Measurements from ENCODE around the gene EIF2AK3. TPM values are rescaled to one million over a fixed set of nuclear protein-coding genes. Genes with fewer than 3 reads are reported as not detected.

The EIF2AK3 gene
- total and polyA plus RNA-seq, 2 of the 8 experiments (the other 6 are each of a cell fraction or from before 2014, with no cell fraction given) = 5.8 to 22.8 TPM

GRCh38 chr2:88656690-88657089 lies 29.4 kb upstream of the EIF2AK3 start:
- Histone ChIP-seq H3K27ac (ENCODE audit: low read depth, low read length) (no peak overlapping the region), H3K9me3 (ENCODE audit: insufficient read depth in 2 of 2, low read depth in 1 of 2, low read length in 1 of 2) (no peaks in the 10 kb centered on the region), H3K18ac (ENCODE audit: extremely low read depth, low read length) (no peak overlapping the region), H3K56ac (replicated peaks; ENCODE audit: insufficient read length, low read depth, low read length) (no peak overlapping the region), H3K9ac (replicated peaks in 1 of 4; ENCODE audit: extremely low read depth in 1 of 4, low read depth in 3 of 4, low read length in 3 of 4) (no peak overlapping the region), H2BK120ac (replicated peaks; ENCODE audit: low read depth, low read length) (no peak overlapping the region), H3K27me3 (replicated peaks in 1 of 4; ENCODE audit: control insufficient read depth in 3 of 4, extremely low read depth in 1 of 4, insufficient read depth in 3 of 4, low read length in 3 of 4) (no peaks in the 10 kb centered on the region), H3K23ac (ENCODE audit: insufficient read length) (no peak overlapping the region), H2AK5ac (ENCODE audit: low read depth, low read length) (no peak overlapping the region), H2BK5ac (ENCODE audit: low read depth, low read length) (no peak overlapping the region), H3K79me1 (ENCODE audit: low read depth, low read length) (no peaks in the 10 kb centered on the region), H4K91ac (replicated peaks; ENCODE audit: insufficient read length, low read length) (peak overlapping the region; percentile 1), H2BK20ac (ENCODE audit: low read length) (0 out of 2 replicates have a peak overlapping the region, but pooled peaks have one; percentile 2), H3K14ac (ENCODE audit: insufficient read length) (no peak overlapping the region), H2BK12ac (ENCODE audit: low read depth, low read length) (no peak overlapping the region), H3K4me3 (ENCODE audit: extremely low read depth in 1 of 4, insufficient read depth in 2 of 4, low read depth in 3 of 4, low read length in 4 of 4) (no peak overlapping the region), H3K4ac (replicated peaks; ENCODE audit: insufficient read length, low read depth, low read length) (no peak overlapping the region), H3K36me3 (ENCODE audit: control insufficient read depth in 2 of 4, insufficient read depth in 4 of 4, low read length in 3 of 4) (no peaks in the 10 kb centered on the region), H3K23me2 (ENCODE audit: low read depth, low read length) (peaks cover 2% of the 10 kb centered on the region; the same call in 1 of the 2 replicates), H3K4me1 (replicated peaks in 1 of 4; ENCODE audit: control insufficient read depth in 3 of 4, insufficient read depth in 4 of 4, low read length in 3 of 4) (peaks cover 0 to 15% (median 7%) of the 10 kb centered on the region in 4 experiments; a peak in 5 of 7 replicates), H3K79me2 (ENCODE audit: control insufficient read depth in 1 of 2, insufficient read depth in 2 of 2, low read length in 2 of 2) (no peaks in the 10 kb centered on the region), H2BK15ac (ENCODE audit: low read length) (no peak overlapping the region), H4K5ac (ENCODE audit: insufficient read length, low read depth, low read length) (no peak overlapping the region), H4K8ac (ENCODE audit: extremely low read depth, insufficient read depth, low read length) (no peak overlapping the region), H3K4me2 (ENCODE audit: insufficient read depth in 1 of 2, low read depth in 2 of 2, low read length in 2 of 2) (no peak overlapping the region), H2AFZ (ENCODE audit: low read length) (no peak overlapping the region), H4K20me1 (replicated peaks in 1 of 2; ENCODE audit: control insufficient read depth in 1 of 2, insufficient read depth in 2 of 2, low read length in 2 of 2) (no peaks in the 10 kb centered on the region)
- DNase-seq (ENCODE audit: low read depth in 1 of 2, low spot score in 2 of 2) = no peak
- no peak for FAIRE-seq
- WGBS, 2 experiments (ENCODE audit: extremely low coverage in 1 of 2, insufficient coverage in 1 of 2, insufficient read length in 1 of 2, insufficient replicate concordance in 2 of 2, low coverage in 1 of 2, low lambda C conversion rate in 2 of 2, missing lambda C conversion rate in 1 of 2) = 88% methylated on average over 3 of the region's 3 CpGs; no CpG with 5 or more reads in 1 of the 2 experiments
- CTCF ChIA-PET (ENCODE audit: partially characterized antibody) = interaction anchor here (1.1 to 9.7 kb wide), 7 partner anchors 9 to 468 kb away, joined by 3 to 102 read pairs (median 4); no protein-coding TSS in a partner anchor
- POLR2A ChIA-PET (ENCODE audit: partially characterized antibody) = no interaction called here
- TF ChIP-seq RBBP5 (IDR thresholded peaks at IDR 0.05; ENCODE audit: borderline replicate concordance, low read depth, low read length) = no peak
- TF ChIP-seq SAP30 (IDR thresholded peaks at IDR 0.05; ENCODE audit: insufficient read depth, insufficient replicate concordance, low read length) = no peak
- no peak for TF ChIP-seq NRF1 (IDR thresholded peaks at IDR 0.05; ENCODE audit: low read depth, low read length)
- TF ChIP-seq JUN (IDR thresholded peaks at IDR 0.05; ENCODE audit: low read depth, low read length) = no peak
- no peak for TF ChIP-seq CTCF (IDR thresholded peaks at IDR 0.05; ENCODE audit: control extremely low read depth in 1 of 3, insufficient read depth in 1 of 3, low read depth in 1 of 3, low read length in 3 of 3)
- TF ChIP-seq MAX (IDR thresholded peaks at IDR 0.05) = no peak
- no peak for TF ChIP-seq CHD2 (IDR thresholded peaks at IDR 0.05; ENCODE audit: low read length)
- no peak for TF ChIP-seq RAD21 (IDR thresholded peaks at IDR 0.05 in 1 of 2, conservative IDR thresholded peaks at IDR 0.05 in 1 of 2; ENCODE audit: low read depth in 2 of 2, low read length in 2 of 2)
- no peak for TF ChIP-seq SIRT6 (IDR thresholded peaks at IDR 0.05; ENCODE audit: low read length)
- no peak for TF ChIP-seq CREB1 (IDR thresholded peaks at IDR 0.05)
- TF ChIP-seq SIN3A (conservative IDR thresholded peaks at IDR 0.05 in 1 of 2, IDR thresholded peaks at IDR 0.05 in 1 of 2; ENCODE audit: low read depth in 1 of 2, low read length in 2 of 2) = no peak

All from H1 (cell line).